M059J (cell line): ENCODE measurements around the gene AGXT2. TPM values are rescaled to one million over a fixed set of nuclear protein-coding genes. Genes with fewer than 3 reads are reported as not detected.
A peak's percentile ranks its signal among the peaks of the same experiment; 100 is the strongest.

ENCODE experiments used
- DNase-seq: peaks from one replicate; pipeline ENCODE4 v3.0.0-alpha.2; 2012; ENCODE audit warnings: low read depth
- total RNA-seq: library from RNA; depleted of rRNA; stranded (reverse); fragments of >200 nt; shearing (Covaris generic); gene quantifications from 2 replicates; pipeline ENCODE4 v1.2.3, GENCODE V29; 2014; rRNA removed

Gene AGXT2, protein sequence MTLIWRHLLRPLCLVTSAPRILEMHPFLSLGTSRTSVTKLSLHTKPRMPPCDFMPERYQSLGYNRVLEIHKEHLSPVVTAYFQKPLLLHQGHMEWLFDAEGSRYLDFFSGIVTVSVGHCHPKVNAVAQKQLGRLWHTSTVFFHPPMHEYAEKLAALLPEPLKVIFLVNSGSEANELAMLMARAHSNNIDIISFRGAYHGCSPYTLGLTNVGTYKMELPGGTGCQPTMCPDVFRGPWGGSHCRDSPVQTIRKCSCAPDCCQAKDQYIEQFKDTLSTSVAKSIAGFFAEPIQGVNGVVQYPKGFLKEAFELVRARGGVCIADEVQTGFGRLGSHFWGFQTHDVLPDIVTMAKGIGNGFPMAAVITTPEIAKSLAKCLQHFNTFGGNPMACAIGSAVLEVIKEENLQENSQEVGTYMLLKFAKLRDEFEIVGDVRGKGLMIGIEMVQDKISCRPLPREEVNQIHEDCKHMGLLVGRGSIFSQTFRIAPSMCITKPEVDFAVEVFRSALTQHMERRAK
- total RNA-seq = 0.07 TPM in 1 of 2 replicates, not detected in the other

DNA sequence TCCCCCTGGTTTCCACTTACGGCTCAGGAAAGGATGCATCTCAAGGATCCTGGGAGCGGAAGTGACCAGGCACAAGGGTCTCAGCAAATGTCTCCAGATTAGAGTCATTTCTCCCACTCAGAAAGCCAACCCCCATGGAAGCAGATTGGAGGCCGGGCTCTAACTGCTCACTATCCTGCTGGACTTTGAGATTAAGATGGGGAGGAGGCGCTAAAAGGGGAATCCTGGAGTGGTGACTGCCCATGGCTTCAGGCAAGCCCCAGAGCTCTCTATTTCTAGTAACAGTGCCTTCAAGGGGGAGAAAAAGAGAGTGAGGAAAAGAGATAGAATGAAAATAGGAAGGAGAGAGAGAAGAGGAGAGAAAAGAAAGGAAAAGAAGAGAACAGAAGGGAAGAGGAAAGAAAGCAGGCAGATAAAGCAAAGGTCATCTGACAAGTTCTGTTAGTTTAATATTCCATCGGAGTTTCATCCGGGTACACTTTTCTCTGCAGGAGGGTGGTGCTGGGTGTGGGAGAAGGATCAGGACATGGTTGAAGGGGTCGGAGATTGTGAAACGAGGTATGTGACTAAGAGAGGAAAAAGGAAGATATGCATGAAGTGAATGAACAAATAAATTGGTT lies at the start of gene AGXT2:
Gene AGXT2 (minus strand): TSS at position 165 of the 620 bp plus-strand sequence. CDS start 57 bp downstream, at position 108.
- DNase-seq = no peak

DNA sequence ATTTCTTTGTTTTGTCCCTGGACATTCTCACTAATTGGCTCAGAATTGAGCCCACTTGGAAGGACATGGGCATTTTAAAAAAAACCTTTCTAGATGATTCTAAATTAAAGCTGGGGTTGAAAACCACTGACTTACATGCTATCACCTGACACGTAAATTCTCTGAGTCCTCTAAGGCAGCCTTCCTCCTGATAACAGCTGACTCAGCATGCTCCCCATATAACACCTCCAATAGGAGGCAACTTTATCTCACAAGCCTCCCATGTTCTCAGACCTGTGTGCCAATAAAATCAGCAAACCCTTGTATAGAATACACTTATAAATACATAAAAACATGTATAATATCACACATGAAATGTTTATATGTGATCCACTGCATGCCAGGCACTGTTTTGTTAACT lies 49.2 kb upstream of the AGXT2 start:
- DNase-seq = no peak

DNA sequence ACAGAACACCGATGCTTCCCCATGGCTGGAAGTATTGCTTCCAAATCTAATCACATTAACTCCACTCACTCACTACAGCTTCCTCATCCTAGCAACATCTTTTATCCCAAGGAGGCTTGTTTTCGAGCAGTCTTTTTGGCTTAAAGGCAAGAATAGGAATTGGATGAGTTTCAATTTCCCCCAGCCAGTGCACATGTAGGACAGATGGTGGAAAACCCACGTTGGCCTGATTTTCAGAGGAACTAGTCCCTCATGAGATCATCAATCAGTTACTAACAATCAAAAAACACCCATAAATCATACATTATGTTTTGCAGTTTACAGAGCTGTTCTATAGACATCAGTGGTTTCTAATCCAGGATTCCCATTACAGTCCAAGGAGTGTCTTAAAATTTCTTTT lies 48.5 kb upstream of the AGXT2 start:
- DNase-seq = no peak

DNA sequence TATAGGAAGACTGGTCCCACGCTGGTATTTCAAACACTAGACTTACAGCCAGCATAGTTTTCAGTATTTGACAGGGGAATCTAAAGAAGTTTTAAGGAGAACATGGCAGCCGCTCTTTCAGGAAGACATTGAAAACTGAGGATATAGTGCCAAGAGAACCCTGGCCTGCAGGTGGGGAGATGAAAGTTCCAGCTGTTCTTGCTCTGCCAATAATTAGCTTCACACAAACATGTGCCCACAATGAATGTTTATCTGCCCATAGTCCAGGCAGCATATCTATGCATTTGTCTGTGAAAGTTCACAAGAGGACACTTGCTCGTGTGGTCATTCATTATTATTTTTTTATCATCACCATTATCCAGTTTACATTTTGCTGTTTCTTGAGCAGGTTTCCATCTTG lies 47.6 kb upstream of the AGXT2 start:
- DNase-seq = no peak

DNA sequence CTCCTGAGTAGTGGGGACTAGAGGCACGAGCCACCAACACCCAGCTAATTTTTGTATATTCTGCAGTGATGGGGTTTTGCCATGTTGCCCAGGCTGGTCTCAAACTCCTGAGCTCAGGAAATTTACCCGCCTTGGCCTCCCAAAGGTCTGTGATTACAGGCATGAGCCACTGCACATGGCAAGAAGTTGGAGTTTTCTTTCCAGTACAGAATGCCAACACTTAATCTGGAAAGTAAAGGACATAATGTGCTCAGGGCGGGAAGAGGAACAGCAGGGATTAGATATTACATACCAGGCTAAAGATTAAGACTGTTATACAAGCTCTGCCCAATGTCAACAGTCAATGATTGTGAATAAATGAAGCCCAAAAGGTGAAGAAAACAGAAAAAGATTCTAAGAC lies 47.2 kb upstream of the AGXT2 start:
- no peak for DNase-seq

DNA sequence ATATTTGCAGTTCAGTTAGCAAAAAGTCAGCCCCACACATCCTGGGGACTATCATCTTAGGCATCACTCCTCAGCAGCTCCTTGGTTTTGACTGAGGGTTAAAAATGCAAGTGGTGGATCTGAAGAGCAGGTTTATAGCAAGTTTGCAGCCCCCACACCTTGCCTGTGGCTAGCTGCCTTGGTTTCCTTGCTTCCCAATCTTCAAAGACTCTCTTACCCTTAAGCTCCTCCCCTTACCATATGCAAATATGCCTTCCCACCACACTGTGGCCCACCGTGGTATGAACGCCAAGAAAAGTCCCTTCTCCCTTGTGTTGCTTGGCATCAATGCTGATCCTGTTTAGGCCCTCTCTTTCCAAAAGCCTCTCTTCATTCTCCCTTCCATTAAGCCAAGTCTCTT lies 45.0 kb upstream of the AGXT2 start:
- DNase-seq = no peak

DNA sequence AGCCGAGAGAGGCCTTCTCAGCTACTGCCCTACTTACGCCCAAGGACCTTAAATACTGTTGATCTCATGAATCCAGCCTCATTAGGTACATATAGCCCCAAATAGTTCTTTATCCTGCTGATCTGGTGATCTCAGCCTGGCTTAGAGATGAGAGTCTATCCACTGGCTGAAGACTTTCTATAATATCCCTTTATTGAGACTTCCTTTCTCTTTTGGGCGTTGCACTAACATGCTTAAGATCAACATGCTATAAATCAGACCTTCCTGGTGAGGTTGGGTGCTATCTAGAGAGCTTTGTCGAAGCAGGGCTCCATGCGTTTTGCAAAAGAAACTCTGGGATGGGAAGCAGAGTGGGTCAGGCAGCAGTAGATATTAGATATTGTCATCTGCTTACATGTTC lies 44.0 kb upstream of the AGXT2 start:
- no peak for DNase-seq

DNA sequence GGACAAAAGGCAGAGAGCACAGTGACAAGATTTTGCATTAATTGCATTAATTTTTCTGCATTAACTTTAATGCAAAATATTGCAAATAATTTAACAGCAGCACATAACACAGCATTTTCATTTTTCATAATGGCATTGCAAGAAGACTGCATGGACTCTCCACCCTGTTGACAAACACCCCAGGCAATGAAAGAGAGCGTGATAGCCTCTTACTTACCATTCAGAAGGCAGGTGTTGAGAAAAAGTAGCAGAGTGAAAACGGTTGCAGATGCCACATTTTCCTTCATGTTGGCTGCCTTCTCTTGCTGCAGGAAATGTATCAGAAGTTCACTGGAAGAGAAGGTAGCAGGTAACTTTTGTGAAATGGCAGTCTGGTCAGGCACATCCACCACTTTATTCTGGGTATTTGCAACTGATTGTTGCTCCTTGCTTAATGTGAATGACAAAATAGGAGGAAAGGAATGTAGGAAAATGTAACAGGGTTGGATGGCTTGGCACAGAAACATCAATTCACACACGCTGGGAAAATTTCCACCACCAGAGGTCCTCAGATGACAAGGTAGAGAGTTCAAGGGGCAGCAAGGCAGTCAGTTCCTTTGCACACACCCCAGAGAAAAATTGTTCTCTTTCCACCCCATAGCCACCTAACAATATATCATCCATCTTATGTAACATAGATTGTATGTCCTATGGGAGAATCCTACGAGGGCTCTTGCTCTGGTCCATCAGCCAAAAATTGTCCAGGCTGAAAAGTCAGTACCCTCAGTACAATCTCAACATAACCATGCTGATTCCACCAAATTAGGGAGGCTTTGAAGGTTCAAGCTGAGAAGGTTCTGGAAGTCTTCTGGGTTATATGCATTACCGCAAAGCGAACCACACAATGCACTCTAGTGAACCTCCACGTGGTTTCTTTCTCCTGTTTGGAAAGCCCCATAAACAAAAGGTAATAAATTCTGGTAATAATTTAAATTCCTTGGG lies 41.9 kb upstream of the AGXT2 start:
- peak; percentile 75 for DNase-seq

DNA sequence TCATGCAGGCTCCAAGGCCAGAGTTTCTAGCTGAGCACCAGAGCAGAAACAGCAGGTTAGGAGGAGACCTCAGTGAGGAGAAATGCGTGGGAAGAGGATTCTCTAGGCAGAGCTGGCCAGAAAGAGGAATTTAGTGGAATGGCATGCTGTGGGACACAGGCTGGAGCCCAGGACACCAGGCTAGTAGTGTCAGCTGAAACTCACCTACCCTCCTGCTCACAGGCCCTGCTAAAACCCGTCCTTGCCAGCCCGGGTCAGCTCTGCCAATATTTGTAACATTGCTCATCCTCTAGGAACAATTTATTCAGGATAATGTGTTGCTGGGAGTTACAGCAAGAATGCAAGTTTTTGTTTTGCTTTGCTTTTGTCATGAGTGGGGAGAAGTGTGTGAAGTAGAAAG lies 40.2 kb upstream of the AGXT2 start:
- DNase-seq = peak; percentile 67

DNA sequence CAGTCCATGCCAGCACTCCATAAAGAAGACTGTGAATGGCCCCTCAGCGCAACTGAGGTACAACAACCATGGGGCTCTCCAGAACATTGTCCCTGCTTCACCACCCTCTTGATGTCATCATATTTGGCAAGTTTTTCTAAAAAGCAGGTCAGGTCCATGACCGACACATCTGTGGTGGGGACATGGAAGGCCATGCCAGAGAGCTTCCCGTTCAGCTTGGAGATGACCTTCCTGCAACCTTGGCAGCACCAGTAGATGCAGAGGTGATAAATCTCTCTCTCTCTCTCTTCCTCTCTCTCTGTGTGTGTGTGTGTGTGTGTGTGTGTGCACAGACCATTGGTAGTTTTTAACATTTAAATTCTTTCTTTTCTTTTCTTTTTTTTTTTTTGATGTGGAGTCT lies 35.4 kb upstream of the AGXT2 start:
- DNase-seq = no peak

DNA sequence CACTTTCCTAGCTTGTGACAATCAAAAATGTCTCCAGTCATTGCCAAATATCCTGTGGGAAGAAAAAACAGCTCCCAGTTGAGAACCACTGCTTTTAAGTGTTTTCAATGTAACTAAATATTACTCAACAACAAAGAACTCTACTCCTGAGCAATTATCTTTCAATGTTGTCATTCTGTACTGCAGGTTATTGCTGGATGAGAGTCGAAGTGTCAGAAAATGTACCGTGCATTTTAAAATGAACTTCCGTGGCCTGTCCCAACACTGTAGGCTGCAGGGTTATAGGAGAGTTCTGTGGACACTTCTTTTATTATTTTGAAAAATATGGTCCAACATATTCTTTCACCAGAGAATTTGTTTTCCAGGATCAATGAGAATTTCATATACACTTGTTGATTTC lies 34.8 kb upstream of the AGXT2 start:
- DNase-seq = no peak

DNA sequence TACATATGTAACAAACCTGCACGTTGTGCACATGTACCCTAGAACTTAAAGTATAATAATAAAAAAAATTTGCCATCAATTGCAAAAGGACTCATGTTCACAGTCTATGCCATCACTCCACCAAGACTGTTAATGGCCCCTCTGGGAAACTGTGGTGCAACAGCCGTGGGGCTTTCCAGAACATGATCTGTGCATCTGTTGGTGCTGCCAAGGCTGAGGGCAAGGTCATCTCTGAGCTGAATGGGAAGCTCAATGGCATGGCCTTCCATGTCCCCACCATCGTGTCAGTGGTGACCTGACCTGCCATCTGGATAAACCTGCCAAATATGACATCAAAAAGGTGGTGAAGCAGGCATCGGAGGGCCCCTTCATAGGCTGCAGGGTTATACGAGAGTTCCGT lies 33.4 kb upstream of the AGXT2 start:
- no peak for DNase-seq

DNA sequence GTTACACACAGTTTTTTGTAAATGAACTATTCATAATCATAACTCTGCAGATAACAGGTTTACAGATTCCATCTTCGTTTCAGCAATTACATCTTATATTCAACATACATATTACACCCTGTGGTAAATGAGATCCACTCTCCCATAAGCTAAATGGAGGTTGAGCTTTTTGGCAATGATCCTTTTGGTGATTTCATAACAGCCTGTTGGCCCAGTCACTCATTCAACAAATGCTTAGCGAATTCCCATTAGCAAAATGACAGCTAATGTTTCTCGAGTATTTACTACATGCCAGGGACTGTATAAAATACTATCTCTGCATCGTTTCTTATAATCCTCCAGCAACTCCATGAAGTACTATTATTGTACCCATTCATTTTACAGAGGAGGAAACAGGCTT lies 25.4 kb upstream of the AGXT2 start:
- no peak for DNase-seq

DNA sequence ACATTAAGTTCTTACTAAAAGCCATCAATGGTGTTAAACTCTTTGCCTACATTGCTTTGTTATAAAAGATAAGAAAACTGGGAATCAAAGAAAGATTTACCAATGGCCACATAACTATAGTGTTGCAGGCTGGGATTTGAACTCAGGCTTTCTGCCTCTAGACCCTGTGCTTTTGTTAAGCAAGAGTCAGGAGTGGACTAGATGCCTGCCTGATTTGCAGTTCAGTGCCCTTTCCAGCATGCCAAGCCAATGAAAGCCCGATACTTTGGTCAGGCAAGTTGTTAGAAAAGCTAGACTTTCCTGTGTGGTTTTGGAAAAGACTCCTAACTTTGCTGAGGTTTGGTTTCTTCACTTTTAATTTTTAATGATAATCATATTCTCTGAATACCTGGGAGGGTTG lies 21.4 kb upstream of the AGXT2 start:
- no peak for DNase-seq

DNA sequence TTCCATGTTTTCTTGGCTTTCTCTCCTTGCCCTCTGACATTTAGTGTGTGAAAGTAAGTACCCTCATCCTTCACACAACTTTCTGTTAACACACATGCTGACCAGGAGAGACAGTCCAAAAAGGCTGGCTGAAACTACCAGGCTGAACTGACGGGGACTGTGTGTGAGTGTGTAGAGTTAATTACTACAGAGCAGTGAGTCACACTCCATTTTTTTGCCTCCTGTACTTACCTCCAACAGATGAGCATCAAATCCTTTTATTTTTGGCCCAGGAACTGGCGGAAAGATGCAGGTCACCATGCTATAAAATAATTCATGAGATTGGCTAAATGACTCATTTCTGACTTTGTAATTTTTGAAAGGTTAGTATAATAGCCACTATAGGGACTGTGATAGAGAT lies 20.2 kb upstream of the AGXT2 start:
- DNase-seq = peak; percentile 84

DNA sequence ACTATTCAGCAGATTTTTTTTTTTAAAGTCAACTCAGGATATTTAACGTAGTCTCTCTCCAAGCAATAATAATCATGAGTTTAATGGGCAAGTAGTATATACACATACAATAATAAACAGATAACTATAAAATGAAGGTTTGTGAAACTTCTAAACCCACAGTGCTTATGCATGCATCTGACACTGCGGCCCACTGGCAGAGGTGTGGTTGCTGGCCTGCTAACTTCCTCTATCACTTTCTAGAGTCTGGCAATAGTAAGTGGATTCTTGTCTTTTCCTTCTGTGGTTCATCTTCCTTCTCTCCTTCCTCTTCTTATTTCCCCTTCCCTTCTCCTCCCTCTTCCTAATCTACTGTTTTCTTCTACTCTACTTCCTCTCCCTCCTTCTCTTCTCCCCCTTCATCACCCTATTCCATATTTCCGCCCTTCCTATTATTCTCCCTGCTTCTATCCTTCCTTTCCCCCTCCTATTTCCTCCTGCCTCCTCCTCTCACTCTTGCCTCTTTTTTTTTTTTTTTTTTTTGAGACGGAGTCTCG lies 18.6 kb upstream of the AGXT2 start:
- no peak for DNase-seq

DNA sequence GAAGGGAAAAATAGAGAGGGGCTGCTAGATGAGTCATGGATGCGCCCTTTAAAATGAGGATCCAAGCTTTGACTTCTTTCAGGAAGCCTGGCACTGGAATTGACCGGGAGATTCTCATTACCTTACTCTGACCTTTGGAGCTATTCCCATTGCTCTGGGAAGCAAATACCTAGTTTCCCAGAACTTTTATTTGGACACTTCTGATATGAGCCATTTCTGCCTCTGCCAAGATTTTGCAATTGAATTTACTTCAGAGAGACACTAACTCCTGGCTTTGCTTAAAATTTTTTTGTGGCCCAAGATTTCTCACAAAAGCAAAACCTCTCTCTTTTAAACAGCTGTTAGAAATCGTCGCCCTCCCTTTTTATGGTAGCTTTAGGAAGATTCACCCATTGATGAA lies 15.7 kb upstream of the AGXT2 start:
- no peak for DNase-seq

DNA sequence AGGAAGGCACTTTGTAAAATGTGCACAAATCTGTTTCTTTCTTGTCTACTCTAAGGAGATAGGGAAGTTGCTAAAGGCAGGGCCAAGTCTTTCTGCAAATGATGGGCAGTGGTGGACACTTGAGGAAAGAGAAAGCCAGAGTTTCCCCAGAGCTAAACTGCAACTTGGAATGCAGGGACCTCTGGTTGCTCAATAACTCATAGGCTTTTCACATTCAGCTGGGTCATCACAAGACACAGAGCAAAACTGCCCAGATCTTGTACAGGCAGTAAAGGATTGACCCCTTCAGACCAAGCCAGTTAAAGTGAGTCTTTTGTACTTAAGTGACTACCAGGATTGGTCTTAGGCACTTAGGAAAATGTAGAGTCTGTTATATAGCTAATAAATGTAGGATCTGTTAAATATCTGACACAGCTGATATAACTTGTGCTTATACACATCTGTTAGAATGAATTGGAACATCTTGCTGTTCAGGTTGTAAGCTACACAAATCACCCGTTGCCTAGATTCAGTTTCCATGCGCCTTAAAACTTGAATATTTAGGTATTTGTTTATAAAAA lies 13.5 kb upstream of the AGXT2 start:
- no peak for DNase-seq

DNA sequence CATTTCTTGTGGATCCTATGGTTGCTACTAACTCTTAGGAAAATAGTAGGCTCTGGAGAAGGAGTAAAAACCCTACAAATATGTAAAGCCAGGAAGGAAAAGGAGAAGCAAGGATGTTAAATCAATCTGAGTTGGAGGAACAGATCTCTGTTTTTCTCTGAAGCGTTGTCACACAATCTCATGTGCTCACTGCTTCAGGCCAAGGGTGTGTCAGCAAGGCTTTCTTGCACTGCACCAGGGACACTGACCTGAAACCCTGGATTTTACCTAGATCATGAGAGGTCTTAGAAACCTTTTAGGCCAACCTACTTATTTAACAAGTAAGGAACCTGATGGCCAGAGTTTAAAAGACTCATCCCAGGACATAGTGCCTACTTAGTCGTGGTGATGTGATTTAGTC lies 12.5 kb upstream of the AGXT2 start:
- no peak for DNase-seq

DNA sequence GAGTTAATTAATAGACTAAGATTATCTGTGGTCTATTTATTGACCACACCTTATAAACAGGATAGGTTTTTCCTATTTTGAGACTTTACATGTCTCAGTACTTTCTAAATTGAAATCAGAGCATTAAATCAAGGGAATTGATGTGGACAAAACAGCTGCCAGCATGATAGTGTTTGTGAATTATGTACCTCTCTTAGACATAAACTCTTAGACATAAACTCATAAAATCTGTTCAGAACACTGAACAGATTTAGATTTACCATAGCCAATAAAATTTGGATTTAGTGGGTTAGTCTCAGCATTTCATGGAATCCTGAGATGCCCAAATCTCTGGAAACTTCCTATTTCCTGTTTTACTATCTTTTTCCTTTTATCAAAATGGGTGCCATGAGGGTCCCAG lies 11.5 kb upstream of the AGXT2 start:
- no peak for DNase-seq

DNA sequence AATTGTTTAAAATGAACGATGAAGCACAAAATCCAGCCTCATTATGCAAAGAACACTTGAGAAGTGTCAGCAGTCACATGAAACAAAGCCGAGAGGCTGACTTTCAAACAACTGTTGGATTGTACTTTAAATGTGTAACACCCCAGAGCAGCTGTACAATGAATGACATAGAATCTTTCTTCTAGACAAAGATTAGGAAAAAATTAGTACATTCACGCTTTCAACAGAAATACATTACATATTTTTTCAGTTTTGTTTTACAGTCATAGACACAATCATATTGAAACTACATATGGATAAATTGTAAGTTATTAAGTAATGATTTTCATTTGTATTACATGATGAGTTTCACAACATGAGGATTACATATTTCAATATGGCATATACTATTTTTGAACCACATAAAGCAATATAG lies 10.6 kb upstream of the AGXT2 start:
- DNase-seq = no peak

DNA sequence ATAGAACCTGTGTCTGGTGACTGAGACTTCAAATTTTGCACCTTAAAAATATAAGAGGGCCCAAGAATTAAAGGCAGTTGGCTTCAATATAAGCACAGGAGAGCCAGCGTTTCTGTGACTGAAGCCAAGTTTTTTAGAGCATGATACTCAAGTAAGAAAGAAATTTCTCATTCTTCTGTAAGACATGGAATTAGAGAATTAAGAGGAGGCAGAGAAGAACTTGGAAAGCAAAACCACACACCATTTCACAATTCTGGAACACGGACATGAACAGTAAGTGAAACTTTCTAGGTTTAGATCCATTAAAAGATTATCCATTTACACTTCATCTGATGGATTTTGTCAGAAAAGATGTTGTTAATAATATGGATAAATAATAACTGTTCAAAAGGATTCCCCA lies 8.9 kb upstream of the AGXT2 start:
- no peak for DNase-seq
